A549 (cell line): ENCODE measurements around the gene SLC25A18. TPM values are rescaled to one million over a fixed set of nuclear protein-coding genes. Genes with fewer than 3 reads are reported as not detected.

Experiments
- ATAC-seq, 2 experiments: fragments of 200-7000 bp in 1 of 2; fragments of >200 bp in 1 of 2; cut with Nextera tagmentation in 1 of 2; cut with Tn5 transposase in 1 of 2; 3 replicates each; pipeline versions ENCODE4 v1.8.0 to v1.9.1; 2018 to 2020; ENCODE audit warnings: mild to moderate bottlenecking in 1 of 2, moderate library complexity in 1 of 2
- CTCF ChIA-PET: fragments of 300-600 bp; sonication (Branson Sonifier 250); formaldehyde crosslinking; extraction: SDS; loops from one replicate; lab custom pipeline; 2021; ENCODE audit warnings: antibody characterized with exemption, inconsistent platforms; lab: Yijun Ruan, JAX
- POLR2A ChIA-PET: fragments of 350-600 bp; formaldehyde crosslinking; extraction: SDS; loops from one replicate; lab custom pipeline; 2021; ENCODE audit warnings: antibody characterized with exemption, inconsistent platforms; lab: Yijun Ruan, JAX
- DNase-seq, 2 experiments: peaks; one replicate each; pipeline versions ENCODE4 v3.0.0 to v3.0.0-alpha.2; 2011 to 2016; ENCODE audit warnings: low read depth in 1 of 2, low spot score in 1 of 2
- FAIRE-seq: peaks from 2 replicates; lab custom pipeline; 2011; peaks lifted over from hg19 to GRCh38; lab: Jason Lieb, UNC
- H3K27ac ChIP-seq, 2 experiments: fragments of >200 bp; sonication (Bioruptor Twin); formaldehyde crosslinking; 3 replicates each; pipeline ENCODE4 v1.5.1; 2016 to 2017
- H3K4me1 ChIP-seq: fragments of >200 bp; sonication (Bioruptor Twin); formaldehyde crosslinking; 3 replicates; pipeline ENCODE4 v1.6.1; 2016
- H3K4me2 ChIP-seq: fragments of >200 bp; sonication (Bioruptor Twin); formaldehyde crosslinking; 3 replicates; pipeline ENCODE4 v1.6.1; 2016
- H3K4me3 ChIP-seq: fragments of >200 bp; sonication (Bioruptor Twin); formaldehyde crosslinking; 3 replicates; pipeline ENCODE4 v1.5.1; 2016
- H3K9me3 ChIP-seq: fragments of >200 bp; sonication (Bioruptor Twin); formaldehyde crosslinking; 3 replicates; pipeline ENCODE4 v1.6.1; 2016
- ATOH8 ChIP-seq: fragments of 250-450 bp; sonication (Bioruptor Pico); IDR thresholded peaks from 2 replicates; pipeline ENCODE4 v1.5.0; 2020; ENCODE audit warnings: low read depth, mild to moderate bottlenecking, moderate library complexity
- BHLHE40 ChIP-seq: IDR thresholded peaks from 2 replicates; pipeline ENCODE4 v1.6.1; 2012; ENCODE audit warnings: low read depth, low read length, inconsistent platforms
- CHD2 ChIP-seq: fragments of 150-350 bp; IDR thresholded peaks from 2 replicates; pipeline ENCODE4 v1.6.1; 2014; ENCODE audit warnings: low read length; ENCODE audit not compliant: partially characterized antibody
- E2F6 ChIP-seq: IDR thresholded peaks from 2 replicates; pipeline ENCODE4 v1.6.1; 2012; ENCODE audit warnings: low read depth, borderline replicate concordance
- EHMT2 ChIP-seq: fragments of 200-600 bp; sonication (generic); IDR thresholded peaks from 2 replicates; pipeline ENCODE4 v1.6.1; 2016; ENCODE audit warnings: antibody characterized with exemption, low read depth, mild to moderate bottlenecking, moderate library complexity
- HES2 ChIP-seq: fragments of >200 bp; sonication (Bioruptor Twin); formaldehyde crosslinking; IDR thresholded peaks from 2 replicates; pipeline ENCODE4 v1.6.1; 2016
- HMGXB4 ChIP-seq: fragments of 250-450 bp; sonication (Bioruptor Pico); IDR thresholded peaks from 2 replicates; pipeline ENCODE4 v1.5.0; 2021; ENCODE audit warnings: mild to moderate bottlenecking, moderate library complexity, borderline replicate concordance
- HOXB5 ChIP-seq: fragments of 250-450 bp; sonication (Bioruptor Pico); IDR thresholded peaks from 2 replicates; pipeline ENCODE4 v1.5.0; 2020; ENCODE audit warnings: mild to moderate bottlenecking, moderate library complexity
- JUN ChIP-seq, 2 experiments: fragments of >200 bp; sonication (Bioruptor Twin); formaldehyde crosslinking; IDR thresholded peaks; 2 replicates in 1 of 2; 3 replicates in 1 of 2; pipeline ENCODE4 v1.6.1; 2016 to 2017
- KDM1A ChIP-seq: fragments of 200-600 bp; sonication (generic); IDR thresholded peaks from 2 replicates; pipeline ENCODE4 v1.6.1; 2016; ENCODE audit warnings: low read depth, mild to moderate bottlenecking
- NR3C1 ChIP-seq: fragments of >200 bp; sonication (Bioruptor Twin); formaldehyde crosslinking; IDR thresholded peaks from 3 replicates; pipeline ENCODE4 v1.6.1; 2017
- PBX3 ChIP-seq: IDR thresholded peaks from 2 replicates; pipeline ENCODE4 v1.6.1; 2012
- POLR2A ChIP-seq: IDR thresholded peaks from 2 replicates; pipeline ENCODE4 v1.6.1; 2012; ENCODE audit warnings: mild to moderate bottlenecking, low read length
- RARB ChIP-seq: fragments of 250-450 bp; sonication (Bioruptor Pico); IDR thresholded peaks from 2 replicates; pipeline ENCODE4 v1.8.0; 2021; ENCODE audit warnings: mild to moderate bottlenecking, moderate library complexity
- REST ChIP-seq: fragments of 200-600 bp; sonication (generic); IDR thresholded peaks from 2 replicates; pipeline ENCODE4 v1.6.1; 2016; ENCODE audit warnings: antibody characterized with exemption, mild to moderate bottlenecking, moderate library complexity
- RNF2 ChIP-seq: fragments of 200-600 bp; sonication (generic); IDR thresholded peaks from 2 replicates; pipeline ENCODE4 v1.6.1; 2016; ENCODE audit warnings: low read depth, mild to moderate bottlenecking, antibody characterized with exemption, moderate library complexity, borderline replicate concordance
- SREBF2 ChIP-seq: fragments of 450-650 bp; IDR thresholded peaks from 2 replicates; pipeline ENCODE4 v1.6.1; 2014; ENCODE audit warnings: mild to moderate bottlenecking, moderate library complexity
- USF2 ChIP-seq: fragments of 450-650 bp; IDR thresholded peaks from 2 replicates; pipeline ENCODE4 v1.6.1; 2014; ENCODE audit warnings: antibody characterized with exemption
- ZC3H11A ChIP-seq: fragments of 450-650 bp; IDR thresholded peaks from 2 replicates; pipeline ENCODE4 v1.6.1; 2014; ENCODE audit warnings: antibody characterized with exemption, mild to moderate bottlenecking
- ZSCAN20 ChIP-seq: fragments of 250-450 bp; sonication (Bioruptor Pico); IDR thresholded peaks from 2 replicates; pipeline ENCODE4 v1.8.0; 2022; ENCODE audit warnings: mild to moderate bottlenecking, moderate library complexity
- WGBS: methylation state at CpG from one replicate; pipeline ENCODE4 v1.1.6; 2017; ENCODE audit errors: missing lambda C conversion rate; 5-methylcytosine and 5-hydroxymethylcytosine counted together
- polyA plus RNA-seq, 4 experiments: library from polyadenylated mRNA; depleted of rRNA in 3 of 4; stranded (reverse); fragments of >200 nt; fragmentation: RNase III in 1 of 4; extraction: RNeasy Plus Mini Kit Qiagen cat#74134 plus additional on column Dnase treatment in 1 of 4; gene quantifications; 2 replicates in 3 of 4; 3 replicates in 1 of 4; pipeline ENCODE4 v1.2.3, GENCODE V29; 2011 to 2017

SLC25A18 gene
- polyA plus RNA-seq, 2 of the 4 experiments (the other 2 are of a cell fraction): not detected

- Histone ChIP-seq H3K4me2 (no peak overlapping the region), H3K4me3 (no peak overlapping the region), H3K27ac (no peak overlapping the region), H3K4me1 (no peaks in the 10 kb centered on the region), H3K9me3 (no peaks in the 10 kb centered on the region)
- ATAC-seq (no peak), DNase-seq (no peak), FAIRE-seq (no peak)
- ChIA-PET CTCF (interaction anchor here (0.6 kb wide), 2 partner anchors 186 to 1798 kb away, joined by 3 read pairs; no protein-coding TSS in a partner anchor), POLR2A (no interaction called here)
- 87% methylated on average over 5 of the region's 5 CpGs for WGBS
- TF ChIP-seq E2F6: no peak
- no peak for TF ChIP-seq RNF2
- TF ChIP-seq SREBF2: no peak
- TF ChIP-seq KDM1A: no peak
- no peak for TF ChIP-seq ATOH8 (CRISPR knock-in tag)
- TF ChIP-seq ZSCAN20 (CRISPR knock-in tag): no peak
- no peak for TF ChIP-seq EHMT2
- TF ChIP-seq REST: no peak
- no peak for TF ChIP-seq ZC3H11A
- no peak for TF ChIP-seq PBX3
- no peak for TF ChIP-seq HES2
- TF ChIP-seq CHD2: no peak
- TF ChIP-seq USF2: no peak
These were observed 43.2 kb downstream of the SLC25A18 start for GRCh38 chr22:17606496-17606895.

- TF ChIP-seq NR3C1: no peak
- TF ChIP-seq HOXB5: no peak
- TF ChIP-seq RARB (CRISPR knock-in tag): no peak
- no peak for TF ChIP-seq POLR2A
- no peak for TF ChIP-seq JUN (IDR thresholded peaks at IDR 0.05)
- no peak for TF ChIP-seq BHLHE40
- TF ChIP-seq E2F6: no peak
- no peak for TF ChIP-seq HMGXB4 (CRISPR knock-in tag)
- no peak for DNase-seq
- Histone ChIP-seq H3K4me3 (no peak overlapping the region), H3K4me1 (no peaks in the 10 kb centered on the region), H3K4me2 (no peak overlapping the region), H3K27ac (no peak overlapping the region), H3K9me3 (no peaks in the 10 kb centered on the region)
- CTCF ChIA-PET: interaction anchor here (1.2 kb wide), 1 partner anchor 19 kb away, joined by 4 read pairs; no protein-coding TSS in a partner anchor
- FAIRE-seq: no peak
- 93% methylated on average over 4 of the region's 4 CpGs for WGBS
- POLR2A ChIA-PET: no interaction called here
- ATAC-seq: no peak
These were observed 44.7 kb downstream of the SLC25A18 start for GRCh38 chr22:17607891-17608521.
